NCI-H2196 (cell line): Measurements from ENCODE around the gene SLC16A12.
"Not testable (repeated sequence)": the region's sequence is repeated elsewhere in the genome, so short reads cannot be mapped to it uniquely, and the experiment has no call there.

Experiments
- DNase-seq: peaks from one replicate; lab custom pipeline; 2025; ENCODE audit not compliant: unreplicated experiment; lab: John Stamatoyannopoulos, UW

The SLC16A12 gene

GRCh38 chr10:89548673-89549072 lies 13.3 kb upstream of the SLC16A12 start:
- DNase-seq = no peak

GRCh38 chr10:89547853-89548513 lies 12.6 kb upstream of the SLC16A12 start:
- no peak for DNase-seq

- DNase-seq = not testable (repeated sequence)
Observed at GRCh38 chr10:89546651-89547050, 11.3 kb upstream of the SLC16A12 start.

- no peak for DNase-seq
Observed at GRCh38 chr10:89543841-89544240, 8.4 kb upstream of the SLC16A12 start.

- DNase-seq = no peak
Observed at GRCh38 chr10:89540420-89540949, 5.1 kb upstream of the SLC16A12 start.

- no peak for DNase-seq
Observed at GRCh38 chr10:89537364-89537763, 2.0 kb upstream of the SLC16A12 start.

GRCh38 chr10:89536013-89536354 lies 590 bp upstream of the SLC16A12 start:
- DNase-seq = no peak

- DNase-seq = no peak
Observed at GRCh38 chr10:89534826-89535166, 598 bp downstream of the SLC16A12 start.

- no peak for DNase-seq
Observed at GRCh38 chr10:89532476-89532875, 2.9 kb downstream of the SLC16A12 start.

- DNase-seq = no peak
Observed at GRCh38 chr10:89531359-89531758, 4.0 kb downstream of the SLC16A12 start.

GRCh38 chr10:89529711-89530110 lies 5.7 kb downstream of the SLC16A12 start:
- DNase-seq = not testable (repeated sequence)

- no peak for DNase-seq
Observed at GRCh38 chr10:89526358-89526757, 9.0 kb downstream of the SLC16A12 start.

- DNase-seq = no peak
Observed at GRCh38 chr10:89525556-89525955, 9.8 kb downstream of the SLC16A12 start.

GRCh38 chr10:89524279-89524678 lies 11.1 kb downstream of the SLC16A12 start:
- DNase-seq = no peak

GRCh38 chr10:89523274-89523673 lies 12.1 kb downstream of the SLC16A12 start:
- DNase-seq = no peak

- DNase-seq = no peak
Observed at GRCh38 chr10:89522463-89522862, 12.9 kb downstream of the SLC16A12 start.

GRCh38 chr10:89521368-89521767 lies 14.0 kb downstream of the SLC16A12 start:
- DNase-seq = no peak

- no peak for DNase-seq
Observed at GRCh38 chr10:89520706-89521105, 14.7 kb downstream of the SLC16A12 start.

GRCh38 chr10:89518876-89519842 lies 16.2 kb downstream of the SLC16A12 start:
- DNase-seq = no peak

GRCh38 chr10:89518108-89518507 lies 17.3 kb downstream of the SLC16A12 start:
- no peak for DNase-seq

- no peak for DNase-seq
Observed at GRCh38 chr10:89516149-89516832, 19.1 kb downstream of the SLC16A12 start.
